Measurements from ENCODE around the gene ITGAV. TPM values are rescaled to one million over a fixed set of nuclear protein-coding genes. Genes with fewer than 3 reads are reported as not detected.

ITGAV gene
- total RNA-seq, 2 experiments from 2014 or later = 4.7 to 7.5 TPM

DNA sequence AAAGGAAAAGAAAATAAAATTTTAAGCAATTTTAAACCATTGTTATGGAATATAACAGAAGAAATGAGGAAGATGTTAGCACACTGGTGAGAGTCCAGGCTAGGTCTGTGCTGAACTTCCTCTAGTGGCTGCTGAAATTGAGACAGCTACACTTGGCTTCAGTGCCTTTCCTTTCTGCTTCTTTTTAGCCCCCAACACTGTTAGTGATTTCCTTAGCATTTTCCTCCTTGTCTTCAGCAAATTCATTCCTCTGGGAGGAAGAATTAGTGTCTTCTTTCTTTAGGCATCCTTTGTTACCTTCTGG, 47.6 kb downstream of the ITGAV start:
- no peak overlapping the region for H3K27ac Mint-ChIP-seq
- DNase-seq (no peak), ATAC-seq (no peak)
- no peaks in the 10 kb centered on the region for H3K9me3 Mint-ChIP-seq
- H3K4me1 Mint-ChIP-seq (ENCODE audit: low read depth) = peaks cover 25% of the 10 kb centered on the region
- ChIA-PET CTCF (interaction anchor here (0.9 to 4.2 kb wide), 2 partner anchors 43 to 134 kb away, joined by 3 to 17 read pairs; no protein-coding TSS in a partner anchor), POLR2A (interaction anchor here (0.9 kb wide), 1 partner anchor 10 kb away, joined by 3 read pairs; no protein-coding TSS in a partner anchor)
- intact Hi-C loops (cut with micrococcal nuclease) = no loop called here
- TF ChIP-seq CTCF (IDR thresholded peaks at IDR 0.05) = no peak
- H3K27me3 Mint-ChIP-seq = no peaks in the 10 kb centered on the region
- H3K36me3 Mint-ChIP-seq (ENCODE audit: low read depth) = peaks cover 6% of the 10 kb centered on the region
- H3K4me3 Mint-ChIP-seq = no peak overlapping the region

DNA sequence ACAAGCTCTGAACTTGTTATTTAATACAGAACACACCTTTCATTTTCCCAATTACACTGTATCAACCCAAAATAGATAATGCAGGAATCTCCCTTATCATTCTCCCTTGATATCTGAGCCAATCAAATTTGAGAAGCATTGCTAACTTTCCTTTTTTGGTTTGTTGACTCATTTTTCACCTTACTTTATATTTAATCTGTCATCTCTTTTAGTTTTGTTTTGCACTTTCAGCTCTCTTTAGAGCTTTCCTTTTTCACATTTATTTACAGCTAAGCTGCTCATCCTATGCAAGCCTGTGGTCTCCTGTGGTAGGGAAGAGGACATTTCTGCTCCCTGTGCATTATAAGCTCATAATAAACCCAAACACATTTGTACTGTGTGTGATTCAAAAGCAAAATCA, 50.1 kb downstream of the ITGAV start:
- no peak for TF ChIP-seq CTCF (IDR thresholded peaks at IDR 0.05)
- peaks cover 25% of the 10 kb centered on the region for H3K4me1 Mint-ChIP-seq (ENCODE audit: low read depth)
- DNase-seq = peak; percentile 8
- ChIA-PET CTCF (interaction anchor here (1.2 to 4.4 kb wide), 3 partner anchors 49 to 136 kb away, joined by 3 to 83 read pairs (median 24); no protein-coding TSS in a partner anchor), POLR2A (interaction anchor here (2.5 kb wide), 1 partner anchor 50 kb away, joined by 8 read pairs; the partner anchor contains the start of gene ITGAV)
- H3K4me3 Mint-ChIP-seq = no peak overlapping the region
- intact Hi-C loops (cut with micrococcal nuclease) = loop anchor here (2.0 to 5.0 kb wide), 2 partner anchors 48 to 135 kb away; partner anchors contain the start of gene ITGAV
- no peaks in the 10 kb centered on the region for H3K27me3 Mint-ChIP-seq
- ATAC-seq = peak; percentile 69
- H3K27ac Mint-ChIP-seq = peak overlapping the region; percentile 73
- H3K9me3 Mint-ChIP-seq = no peaks in the 10 kb centered on the region
- H3K36me3 Mint-ChIP-seq (ENCODE audit: low read depth) = peaks cover 6% of the 10 kb centered on the region

GRCh38 chr2:186641132-186641806, 51.4 kb downstream of the ITGAV start:
- intact Hi-C loops (cut with micrococcal nuclease) = loop anchor here (2.0 to 5.0 kb wide), 2 partner anchors 49 to 136 kb away; partner anchors contain the start of gene ITGAV
- TF ChIP-seq CTCF (IDR thresholded peaks at IDR 0.05) = no peak
- Mint-ChIP-seq H3K36me3 (ENCODE audit: low read depth) (peaks cover 6% of the 10 kb centered on the region), H3K9me3 (no peaks in the 10 kb centered on the region), H3K27ac (peak overlapping the region; percentile 1), H3K4me3 (no peak overlapping the region), H3K27me3 (no peaks in the 10 kb centered on the region), H3K4me1 (ENCODE audit: low read depth) (peaks cover 25% of the 10 kb centered on the region)
- ChIA-PET POLR2A (interaction anchor here (0.9 to 2.5 kb wide), 2 partner anchors 51 to 155 kb away, joined by 3 to 8 read pairs; partner anchors contain the start of gene ITGAV), CTCF (interaction anchor here (0.9 to 4.4 kb wide), 13 partner anchors 8 to 208 kb away, joined by 3 to 83 read pairs (median 4); partner anchors contain the start of gene ZSWIM2)
- ATAC-seq (no peak), DNase-seq (no peak)

DNA sequence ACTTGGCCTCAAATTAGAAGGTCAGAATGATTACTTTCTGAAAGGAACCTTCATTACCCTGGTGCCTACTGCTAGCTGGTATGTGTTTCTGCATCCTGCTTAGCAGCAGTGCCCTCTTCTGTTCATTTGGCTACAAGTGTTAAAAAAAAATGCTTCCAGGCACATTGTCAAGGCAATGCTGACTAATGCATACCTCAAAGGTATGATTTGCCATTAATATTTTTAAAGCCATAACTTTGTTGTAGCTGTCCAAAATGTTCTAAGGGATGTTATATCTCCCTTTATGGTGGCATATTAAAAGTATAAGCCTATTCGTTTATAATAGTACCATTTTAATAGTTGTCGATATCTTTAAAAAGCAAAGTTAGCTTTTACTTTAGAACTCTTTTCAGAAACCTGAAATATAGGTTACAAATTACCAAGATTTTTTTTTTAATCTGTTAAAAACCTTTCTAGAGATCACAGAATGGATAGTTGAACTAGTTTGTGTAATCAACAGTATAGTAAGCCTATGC, 52.0 kb downstream of the ITGAV start:
- intact Hi-C loops (cut with micrococcal nuclease) = loop anchor here (2.0 to 5.0 kb wide), 2 partner anchors 50 to 137 kb away; partner anchors contain the start of gene ITGAV
- DNase-seq (peak; percentile 49), ATAC-seq (peak; percentile 78)
- Mint-ChIP-seq H3K9me3 (no peaks in the 10 kb centered on the region), H3K4me1 (ENCODE audit: low read depth) (peaks cover 25% of the 10 kb centered on the region), H3K4me3 (no peak overlapping the region), H3K27me3 (no peaks in the 10 kb centered on the region), H3K36me3 (ENCODE audit: low read depth) (peaks cover 6% of the 10 kb centered on the region), H3K27ac (no peak overlapping the region)
- peak; percentile 67 for TF ChIP-seq CTCF (IDR thresholded peaks at IDR 0.05)
- CTCF ChIA-PET = interaction anchor here (0.6 to 4.4 kb wide), 17 partner anchors 8 to 207 kb away, joined by 3 to 83 read pairs (median 4); partner anchors contain the start of gene ZSWIM2
- POLR2A ChIA-PET = interaction anchor here (0.9 kb wide), 1 partner anchor 155 kb away, joined by 3 read pairs; no protein-coding TSS in a partner anchor
